ENCODE data around the gene GTPBP4. TPM values are rescaled to one million over a fixed set of nuclear protein-coding genes. Genes with fewer than 3 reads are reported as not detected.

GTPBP4 gene
- total RNA-seq, 1 donor from 2014 or later, result 59.2 TPM

- no peaks in the 10 kb centered on the region for H3K36me3 ChIP-seq (ENCODE audit: control insufficient read depth, insufficient read depth, low read length)
- DNase-seq (ENCODE audit: low read depth), result no peak
These were observed 18.6 kb upstream of the GTPBP4 start for GRCh38 chr10:969473-970150.

GRCh38 chr10:970311-971149 lies 17.7 kb upstream of the GTPBP4 start:
- Histone ChIP-seq H3K36me3 (ENCODE audit: control insufficient read depth, insufficient read depth, low read length) (no peaks in the 10 kb centered on the region), H3K4me3 (ENCODE audit: low read depth, low read length) (no peak overlapping the region), H3K27me3 (ENCODE audit: control insufficient read depth, insufficient read depth, low read length) (no peaks in the 10 kb centered on the region)
- TF ChIP-seq CTCF (IDR thresholded peaks at IDR 0.05; ENCODE audit: insufficient read depth, low read length, poor library complexity, severe bottlenecking), result no peak
- no peak for DNase-seq (ENCODE audit: low read depth)

More at GRCh38 chr10:969473-970150, 18.6 kb upstream of the GTPBP4 start:
- no peaks in the 10 kb centered on the region for H3K27me3 ChIP-seq (ENCODE audit: control insufficient read depth, insufficient read depth, low read length)
- no peak for TF ChIP-seq CTCF (IDR thresholded peaks at IDR 0.05; ENCODE audit: insufficient read depth, low read length, poor library complexity, severe bottlenecking)
- no peak overlapping the region for H3K4me3 ChIP-seq (ENCODE audit: low read depth, low read length)

GRCh38 chr10:971150-971542 lies 17.1 kb upstream of the GTPBP4 start:
- no peaks in the 10 kb centered on the region for H3K36me3 ChIP-seq (ENCODE audit: control insufficient read depth, insufficient read depth, low read length)
- TF ChIP-seq CTCF (IDR thresholded peaks at IDR 0.05; ENCODE audit: insufficient read depth, low read length, poor library complexity, severe bottlenecking), result no peak
- no peak for DNase-seq (ENCODE audit: low read depth)
- no peak overlapping the region for H3K4me3 ChIP-seq (ENCODE audit: low read depth, low read length)
- no peaks in the 10 kb centered on the region for H3K27me3 ChIP-seq (ENCODE audit: control insufficient read depth, insufficient read depth, low read length)

- no peak overlapping the region for H3K4me3 ChIP-seq (ENCODE audit: low read depth, low read length)
- no peaks in the 10 kb centered on the region for H3K27me3 ChIP-seq (ENCODE audit: control insufficient read depth, insufficient read depth, low read length)
- TF ChIP-seq CTCF (IDR thresholded peaks at IDR 0.05; ENCODE audit: insufficient read depth, low read length, poor library complexity, severe bottlenecking), result no peak
- no peak for DNase-seq (ENCODE audit: low read depth)
- no peaks in the 10 kb centered on the region for H3K36me3 ChIP-seq (ENCODE audit: control insufficient read depth, insufficient read depth, low read length)
These were observed 16.6 kb upstream of the GTPBP4 start for GRCh38 chr10:971613-972012.

GRCh38 chr10:972763-973162 lies 15.5 kb upstream of the GTPBP4 start:
- Histone ChIP-seq H3K36me3 (ENCODE audit: control insufficient read depth, insufficient read depth, low read length) (no peaks in the 10 kb centered on the region), H3K27me3 (ENCODE audit: control insufficient read depth, insufficient read depth, low read length) (no peaks in the 10 kb centered on the region), H3K4me3 (ENCODE audit: low read depth, low read length) (no peak overlapping the region)
- no peak for TF ChIP-seq CTCF (IDR thresholded peaks at IDR 0.05; ENCODE audit: insufficient read depth, low read length, poor library complexity, severe bottlenecking)
- DNase-seq (ENCODE audit: low read depth), result no peak
